ENCODE measurements around the gene C14orf132. TPM values are rescaled to one million over a fixed set of nuclear protein-coding genes. Genes with fewer than 3 reads are reported as not detected.
"Not testable (repeated sequence)": the region's sequence is repeated elsewhere in the genome, so short reads cannot be mapped to it uniquely, and the experiment has no call there.

C14orf132 gene
- total RNA-seq, 4 donors from 2014 or later, result 1.2 to 6.2 (median 4.5) TPM

GRCh38 chr14:96002498-96002884 lies 36.7 kb upstream of the C14orf132 start:
- no peaks in the 10 kb centered on the region for H3K4me1 ChIP-seq
- no peak overlapping the region for H3K27ac ChIP-seq
- TF ChIP-seq, protein P1, sequence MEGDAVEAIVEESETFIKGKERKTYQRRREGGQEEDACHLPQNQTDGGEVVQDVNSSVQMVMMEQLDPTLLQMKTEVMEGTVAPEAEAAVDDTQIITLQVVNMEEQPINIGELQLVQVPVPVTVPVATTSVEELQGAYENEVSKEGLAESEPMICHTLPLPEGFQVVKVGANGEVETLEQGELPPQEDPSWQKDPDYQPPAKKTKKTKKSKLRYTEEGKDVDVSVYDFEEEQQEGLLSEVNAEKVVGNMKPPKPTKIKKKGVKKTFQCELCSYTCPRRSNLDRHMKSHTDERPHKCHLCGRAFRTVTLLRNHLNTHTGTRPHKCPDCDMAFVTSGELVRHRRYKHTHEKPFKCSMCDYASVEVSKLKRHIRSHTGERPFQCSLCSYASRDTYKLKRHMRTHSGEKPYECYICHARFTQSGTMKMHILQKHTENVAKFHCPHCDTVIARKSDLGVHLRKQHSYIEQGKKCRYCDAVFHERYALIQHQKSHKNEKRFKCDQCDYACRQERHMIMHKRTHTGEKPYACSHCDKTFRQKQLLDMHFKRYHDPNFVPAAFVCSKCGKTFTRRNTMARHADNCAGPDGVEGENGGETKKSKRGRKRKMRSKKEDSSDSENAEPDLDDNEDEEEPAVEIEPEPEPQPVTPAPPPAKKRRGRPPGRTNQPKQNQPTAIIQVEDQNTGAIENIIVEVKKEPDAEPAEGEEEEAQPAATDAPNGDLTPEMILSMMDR (IDR thresholded peaks at IDR 0.05), result no peak
- no peak for TF ChIP-seq POLR2A (IDR thresholded peaks at IDR 0.05)

DNA sequence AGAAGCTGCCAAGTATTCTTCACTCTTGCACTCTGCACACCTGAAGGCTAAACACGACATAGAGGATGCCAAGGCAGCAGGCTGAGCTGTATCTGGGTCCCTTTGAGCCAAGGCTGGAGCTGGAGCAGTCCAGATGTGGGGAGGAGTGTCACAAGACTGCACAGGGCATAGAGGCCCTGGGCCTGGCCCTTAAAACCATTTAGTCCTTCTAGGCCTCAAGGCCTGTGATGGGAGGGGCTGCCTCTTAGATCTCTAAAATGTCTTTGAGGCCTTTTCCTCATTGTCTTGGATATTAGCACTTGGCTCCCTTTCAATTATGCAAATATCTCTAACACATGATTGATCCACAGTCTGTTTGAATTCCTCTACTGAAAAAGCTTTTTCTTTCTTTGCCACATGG lies 28.0 kb upstream of the C14orf132 start:
- no peak for DNase-seq
- TF ChIP-seq POLR2A (IDR thresholded peaks at IDR 0.05), result no peak
- TF ChIP-seq, protein P1 (IDR thresholded peaks at IDR 0.05), result no peak
- Histone ChIP-seq H3K9me3 (peaks cover 0 to 9% (median 4%) of the 10 kb centered on the region in 4 donors), H3K4me1 (no peaks in the 10 kb centered on the region), H3K27ac (no peak overlapping the region), H3K36me3 (no peaks in the 10 kb centered on the region), H3K27me3 (no peaks in the 10 kb centered on the region), H3K4me3 (no peak overlapping the region)

More at GRCh38 chr14:96002498-96002884, 36.7 kb upstream of the C14orf132 start:
- Histone ChIP-seq H3K36me3 (no peaks in the 10 kb centered on the region), H3K4me3 (no peak overlapping the region), H3K9me3 (no peaks in the 10 kb centered on the region), H3K27me3 (no peaks in the 10 kb centered on the region)
- DNase-seq, result no peak

- Histone ChIP-seq H3K4me1 (no peaks in the 10 kb centered on the region), H3K27me3 (no peaks in the 10 kb centered on the region), H3K9me3 (peaks cover 0 to 9% (median 4%) of the 10 kb centered on the region in 4 donors), H3K27ac (no peak overlapping the region), H3K4me3 (no peak overlapping the region), H3K36me3 (no peaks in the 10 kb centered on the region)
- no peak for TF ChIP-seq POLR2A (IDR thresholded peaks at IDR 0.05)
- TF ChIP-seq, protein P1 (IDR thresholded peaks at IDR 0.05), result no peak
- no peak for DNase-seq
Measured at GRCh38 chr14:96011607-96012006, 27.6 kb upstream of the C14orf132 start.

GRCh38 chr14:96012757-96013156 lies 26.4 kb upstream of the C14orf132 start:
- H3K36me3 ChIP-seq, H3K4me3 ChIP-seq, H3K27me3 ChIP-seq, H3K27ac ChIP-seq, DNase-seq, H3K4me1 ChIP-seq, H3K9me3 ChIP-seq: not testable (repeated sequence)

GRCh38 chr14:96014176-96014575 lies 25.0 kb upstream of the C14orf132 start:
- no peak for DNase-seq
- H3K27me3 ChIP-seq, result no peaks in the 10 kb centered on the region
- no peak for TF ChIP-seq POLR2A (IDR thresholded peaks at IDR 0.05)
- TF ChIP-seq, protein P1 (IDR thresholded peaks at IDR 0.05), result no peak
- peaks cover 0 to 9% (median 4%) of the 10 kb centered on the region in 4 donors for H3K9me3 ChIP-seq
- H3K4me1 ChIP-seq, result no peaks in the 10 kb centered on the region
- no peak overlapping the region for H3K27ac ChIP-seq
- H3K36me3 ChIP-seq, result no peaks in the 10 kb centered on the region
- H3K4me3 ChIP-seq, result no peak overlapping the region

DNA sequence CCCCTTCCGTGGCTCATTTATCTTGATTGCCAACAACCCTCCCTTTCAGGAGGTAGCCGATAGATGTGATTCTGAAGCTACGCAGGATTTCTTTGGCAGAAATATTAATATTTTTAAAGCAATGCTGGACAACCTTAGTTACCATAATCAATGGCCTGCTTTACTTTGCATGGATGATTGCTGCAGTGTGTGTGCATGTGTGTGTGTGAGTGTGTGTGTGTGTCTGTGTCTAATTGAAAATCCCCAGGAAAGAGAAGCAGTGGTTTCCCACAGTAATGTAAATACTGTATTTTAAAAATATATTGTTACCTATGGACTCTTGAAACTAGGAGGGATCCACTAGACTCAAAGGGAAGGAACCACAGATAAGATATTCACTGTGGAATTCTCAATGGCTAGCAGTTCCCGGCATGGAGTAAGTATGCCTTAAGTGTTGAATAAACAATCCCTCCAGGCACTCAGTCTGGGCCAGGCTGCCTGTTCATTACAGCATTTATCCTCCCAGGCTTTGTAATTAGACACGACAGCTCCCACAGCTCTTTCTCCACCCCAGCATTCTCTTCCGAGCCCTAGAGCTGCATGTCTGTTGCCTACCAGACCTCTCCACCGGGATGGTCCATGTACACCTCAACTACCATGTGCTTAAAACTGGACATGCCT lies 22.5 kb upstream of the C14orf132 start:
- no peak overlapping the region for H3K4me3 ChIP-seq
- no peaks in the 10 kb centered on the region for H3K9me3 ChIP-seq
- no peaks in the 10 kb centered on the region for H3K36me3 ChIP-seq
- DNase-seq, result no peak
- H3K27me3 ChIP-seq, result no peaks in the 10 kb centered on the region
- no peak for TF ChIP-seq POLR2A (IDR thresholded peaks at IDR 0.05)
- TF ChIP-seq, protein P1 (IDR thresholded peaks at IDR 0.05), result no peak
- H3K27ac ChIP-seq, result no peak overlapping the region
- H3K4me1 ChIP-seq, result no peaks in the 10 kb centered on the region

Data from Peyer's patch (tissue), 4 donors.